HepG2 (cell line): ENCODE data around the gene EFS. TPM values are rescaled to one million over a fixed set of nuclear protein-coding genes. Genes with fewer than 3 reads are reported as not detected.

Experiments used
- ATF7 ChIP-seq, 2 experiments: fragments of 450-650 bp in 1 of 2; sonication (generic) in 1 of 2; formaldehyde crosslinking in 1 of 2; IDR thresholded peaks; 2 replicates each; pipeline versions ENCODE4 v1.4.0 to v1.6.1; 2016 to 2020; ENCODE audit warnings: antibody characterized with exemption in 1 of 2, mild to moderate bottlenecking in 1 of 2, missing genetic modification reagents in 1 of 2
- FOXO1 ChIP-seq: sonication (generic); formaldehyde crosslinking; IDR thresholded peaks from 2 replicates; pipeline ENCODE4 v1.4.0; 2020; ENCODE audit warnings: missing genetic modification reagents
- HMG20A ChIP-seq: IDR thresholded peaks from 2 replicates; pipeline ENCODE4 v1.6.1; 2016; ENCODE audit warnings: borderline replicate concordance
- NFKB2 ChIP-seq: sonication (generic); formaldehyde crosslinking; IDR thresholded peaks from 2 replicates; pipeline ENCODE4 v1.4.0; 2020; ENCODE audit warnings: missing genetic modification reagents, borderline replicate concordance
- SRSF4 ChIP-seq: fragments of 200-400 bp; formaldehyde crosslinking; IDR thresholded peaks from one replicate; pipeline ENCODE4 v1.6.1; 2018; ENCODE audit warnings: mild to moderate bottlenecking, low read depth, low read length, moderate library complexity; ENCODE audit not compliant: poor library complexity, severe bottlenecking
- ZFP36L1 ChIP-seq: sonication (generic); formaldehyde crosslinking; IDR thresholded peaks from 2 replicates; pipeline ENCODE4 v1.8.0; 2022; ENCODE audit warnings: mild to moderate bottlenecking, missing genetic modification reagents, moderate library complexity
- ZNF121 ChIP-seq: sonication (generic); formaldehyde crosslinking; IDR thresholded peaks from 2 replicates; pipeline ENCODE4 v1.5.0; 2020; ENCODE audit warnings: mild to moderate bottlenecking, missing genetic modification reagents
- ZNF136 ChIP-seq: sonication (generic); formaldehyde crosslinking; IDR thresholded peaks from 2 replicates; pipeline ENCODE4 v1.8.1; 2022; ENCODE audit warnings: low read depth, mild to moderate bottlenecking, moderate library complexity, missing genetic modification reagents
- ZNF232 ChIP-seq: sonication (generic); formaldehyde crosslinking; IDR thresholded peaks from 2 replicates; pipeline ENCODE4 v1.4.0; 2020; ENCODE audit warnings: missing genetic modification reagents, borderline replicate concordance
- ZNF264 ChIP-seq: sonication (generic); formaldehyde crosslinking; IDR thresholded peaks from 2 replicates; pipeline ENCODE4 v1.4.0; 2020; ENCODE audit warnings: missing genetic modification reagents
- ZNF274 ChIP-seq: sonication (generic); formaldehyde crosslinking; IDR thresholded peaks from 2 replicates; pipeline ENCODE4 v1.5.1; 2020; ENCODE audit warnings: mild to moderate bottlenecking, missing genetic modification reagents
- ZNF552 ChIP-seq: sonication (generic); formaldehyde crosslinking; IDR thresholded peaks from 2 replicates; pipeline ENCODE4 v1.9.0; 2022; ENCODE audit warnings: missing genetic modification reagents, mild to moderate bottlenecking, borderline replicate concordance
- polyA plus RNA-seq, 8 experiments: library from polyadenylated mRNA; depleted of rRNA in 3 of 8; stranded (reverse) in 7 of 8; unstranded in 1 of 8; fragments of >200 nt; fragmentation: Illumina TruSeq in 4 of 8; extraction: Trizol in 4 of 8; gene quantifications; 2 replicates each; pipeline versions ENCODE4 v1.2.1 to v1.2.3, GENCODE V29; 2011 to 2016; ENCODE audit warnings: low read depth in 4 of 8, missing spikeins in 1 of 8, mixed read lengths in 1 of 8; ENCODE audit not compliant: insufficient read depth in 1 of 8
- total RNA-seq, 5 experiments: library from RNA; depleted of rRNA; stranded (reverse); fragments of >200 nt; fragmentation: Illumina TruSeq; extraction: Trizol; gene quantifications; 2 replicates each; pipeline ENCODE4 v1.2.3, GENCODE V29; 2016; ENCODE audit warnings: low read depth in 1 of 5
- TF ChIP-seq, protein P1 (sequence below): IDR thresholded peaks from 2 replicates; pipeline ENCODE4 v1.6.1; 2016; ENCODE audit warnings: low read depth
- TF ChIP-seq, protein P2 (sequence below): sonication (generic); formaldehyde crosslinking; IDR thresholded peaks from 2 replicates; pipeline ENCODE4 v1.5.0; 2020; ENCODE audit warnings: missing genetic modification reagents
- TF ChIP-seq, protein P3 (sequence below): sonication (generic); formaldehyde crosslinking; IDR thresholded peaks from 2 replicates; pipeline ENCODE4 v1.5.1; 2020; ENCODE audit warnings: missing genetic modification reagents, mild to moderate bottlenecking, borderline replicate concordance
- TF ChIP-seq, protein P4 (sequence below): IDR thresholded peaks from 2 replicates; pipeline ENCODE4 v1.6.1; 2018; ENCODE audit warnings: missing genetic modification reagents
- TF ChIP-seq, protein P5 (sequence below): sonication (generic); formaldehyde crosslinking; IDR thresholded peaks from 2 replicates; pipeline ENCODE4 v1.4.0; 2020; ENCODE audit warnings: missing genetic modification reagents, borderline replicate concordance
- TF ChIP-seq, protein P6 (sequence below): sonication (generic); formaldehyde crosslinking; IDR thresholded peaks from 2 replicates; pipeline ENCODE4 v1.5.1; 2020; ENCODE audit warnings: missing genetic modification reagents, mild to moderate bottlenecking, borderline replicate concordance

The EFS gene
- total and polyA plus RNA-seq, 2 of the 13 experiments (the other 11 are each of a cell fraction or from before 2014, with no cell fraction given) = not detected

DNA sequence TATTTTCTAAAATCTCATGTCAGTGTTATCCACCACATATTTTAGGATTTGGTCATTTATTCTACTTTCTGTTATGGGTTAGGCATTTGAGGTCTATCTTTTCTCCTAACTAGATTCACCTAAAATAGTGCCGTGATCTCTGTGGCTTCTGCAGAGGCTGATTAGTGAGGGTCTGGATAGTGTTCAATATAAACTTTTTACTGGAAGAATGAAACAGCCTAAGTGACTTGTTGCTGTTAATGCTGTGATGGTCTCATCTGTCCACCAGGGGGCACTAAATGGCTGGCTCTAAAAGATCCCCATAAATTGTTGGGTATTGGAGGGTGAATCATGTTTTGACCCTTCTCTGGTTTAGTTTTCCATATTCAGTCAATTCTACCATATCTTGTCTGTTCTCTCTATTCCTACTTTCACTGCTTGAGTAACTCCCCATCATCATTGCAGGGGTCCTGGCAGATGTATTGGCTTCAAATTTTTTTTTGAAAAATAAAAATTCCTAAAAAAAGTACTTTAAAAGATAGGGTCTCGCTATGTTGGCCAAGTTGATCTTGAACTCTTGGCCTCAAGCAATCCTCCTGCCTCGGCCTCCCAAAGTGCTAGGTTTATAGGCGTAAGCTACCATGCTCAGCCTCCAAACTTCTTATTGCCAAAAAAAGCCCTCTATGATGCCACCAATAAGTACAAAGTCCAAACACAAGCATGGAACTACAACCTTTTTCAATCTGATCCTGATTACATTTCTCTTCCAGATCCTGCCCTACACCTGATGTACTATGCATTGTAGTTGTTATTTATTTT lies 36.8 kb downstream of the EFS start (continued):
- TF ChIP-seq ZNF232 (CRISPR knock-in tag) = no peak
- TF ChIP-seq, protein P1, sequence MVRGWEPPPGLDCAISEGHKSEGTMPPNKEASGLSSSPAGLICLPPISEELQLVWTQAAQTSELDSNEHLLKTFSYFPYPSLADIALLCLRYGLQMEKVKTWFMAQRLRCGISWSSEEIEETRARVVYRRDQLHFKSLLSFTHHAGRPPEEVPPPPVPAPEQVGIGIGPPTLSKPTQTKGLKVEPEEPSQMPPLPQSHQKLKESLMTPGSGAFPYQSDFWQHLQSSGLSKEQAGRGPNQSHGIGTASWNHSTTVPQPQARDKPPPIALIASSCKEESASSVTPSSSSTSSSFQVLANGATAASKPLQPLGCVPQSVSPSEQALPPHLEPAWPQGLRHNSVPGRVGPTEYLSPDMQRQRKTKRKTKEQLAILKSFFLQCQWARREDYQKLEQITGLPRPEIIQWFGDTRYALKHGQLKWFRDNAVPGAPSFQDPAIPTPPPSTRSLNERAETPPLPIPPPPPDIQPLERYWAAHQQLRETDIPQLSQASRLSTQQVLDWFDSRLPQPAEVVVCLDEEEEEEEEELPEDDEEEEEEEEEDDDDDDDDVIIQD (CRISPR knock-in tag) = no peak
- 0 out of 2 replicates have a peak, but pooled peaks have one; percentile 37 for TF ChIP-seq ZNF121
- TF ChIP-seq ZNF136 = peak; percentile 87; the same call in 1 of the 2 replicates
- TF ChIP-seq ZNF274 (CRISPR knock-in tag) = peak; percentile 40; the same call in 1 of the 2 replicates
- TF ChIP-seq, protein P2, sequence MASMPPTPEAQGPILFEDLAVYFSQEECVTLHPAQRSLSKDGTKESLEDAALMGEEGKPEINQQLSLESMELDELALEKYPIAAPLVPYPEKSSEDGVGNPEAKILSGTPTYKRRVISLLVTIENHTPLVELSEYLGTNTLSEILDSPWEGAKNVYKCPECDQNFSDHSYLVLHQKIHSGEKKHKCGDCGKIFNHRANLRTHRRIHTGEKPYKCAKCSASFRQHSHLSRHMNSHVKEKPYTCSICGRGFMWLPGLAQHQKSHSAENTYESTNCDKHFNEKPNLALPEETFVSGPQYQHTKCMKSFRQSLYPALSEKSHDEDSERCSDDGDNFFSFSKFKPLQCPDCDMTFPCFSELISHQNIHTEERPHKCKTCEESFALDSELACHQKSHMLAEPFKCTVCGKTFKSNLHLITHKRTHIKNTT (CRISPR knock-in tag) = no peak
- TF ChIP-seq FOXO1 (CRISPR knock-in tag) = no peak
- TF ChIP-seq HMG20A = 0 out of 2 replicates have a peak, but pooled peaks have one; percentile 12
- no peak for TF ChIP-seq ZFP36L1 (CRISPR knock-in tag)
- TF ChIP-seq, protein P3, sequence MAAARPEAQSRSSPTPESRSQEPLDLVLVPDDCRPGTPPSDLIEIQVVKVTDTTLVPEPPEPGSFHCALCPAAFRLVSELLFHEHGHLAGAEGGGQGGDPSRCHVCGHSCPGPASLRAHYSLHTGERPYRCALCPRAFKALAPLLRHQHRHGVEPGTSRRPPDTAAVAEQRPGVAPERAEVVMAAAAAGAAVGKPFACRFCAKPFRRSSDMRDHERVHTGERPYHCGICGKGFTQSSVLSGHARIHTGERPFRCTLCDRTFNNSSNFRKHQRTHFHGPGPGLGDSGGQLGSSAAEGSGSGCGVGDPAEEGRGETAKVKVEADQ = peak; percentile 62; the same call in 1 of the 2 replicates
- TF ChIP-seq, protein P4, sequence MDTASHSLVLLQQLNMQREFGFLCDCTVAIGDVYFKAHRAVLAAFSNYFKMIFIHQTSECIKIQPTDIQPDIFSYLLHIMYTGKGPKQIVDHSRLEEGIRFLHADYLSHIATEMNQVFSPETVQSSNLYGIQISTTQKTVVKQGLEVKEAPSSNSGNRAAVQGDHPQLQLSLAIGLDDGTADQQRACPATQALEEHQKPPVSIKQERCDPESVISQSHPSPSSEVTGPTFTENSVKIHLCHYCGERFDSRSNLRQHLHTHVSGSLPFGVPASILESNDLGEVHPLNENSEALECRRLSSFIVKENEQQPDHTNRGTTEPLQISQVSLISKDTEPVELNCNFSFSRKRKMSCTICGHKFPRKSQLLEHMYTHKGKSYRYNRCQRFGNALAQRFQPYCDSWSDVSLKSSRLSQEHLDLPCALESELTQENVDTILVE (CRISPR knock-in tag) = peak; percentile 33; the same call in 1 of the 2 replicates
- TF ChIP-seq, protein P5, sequence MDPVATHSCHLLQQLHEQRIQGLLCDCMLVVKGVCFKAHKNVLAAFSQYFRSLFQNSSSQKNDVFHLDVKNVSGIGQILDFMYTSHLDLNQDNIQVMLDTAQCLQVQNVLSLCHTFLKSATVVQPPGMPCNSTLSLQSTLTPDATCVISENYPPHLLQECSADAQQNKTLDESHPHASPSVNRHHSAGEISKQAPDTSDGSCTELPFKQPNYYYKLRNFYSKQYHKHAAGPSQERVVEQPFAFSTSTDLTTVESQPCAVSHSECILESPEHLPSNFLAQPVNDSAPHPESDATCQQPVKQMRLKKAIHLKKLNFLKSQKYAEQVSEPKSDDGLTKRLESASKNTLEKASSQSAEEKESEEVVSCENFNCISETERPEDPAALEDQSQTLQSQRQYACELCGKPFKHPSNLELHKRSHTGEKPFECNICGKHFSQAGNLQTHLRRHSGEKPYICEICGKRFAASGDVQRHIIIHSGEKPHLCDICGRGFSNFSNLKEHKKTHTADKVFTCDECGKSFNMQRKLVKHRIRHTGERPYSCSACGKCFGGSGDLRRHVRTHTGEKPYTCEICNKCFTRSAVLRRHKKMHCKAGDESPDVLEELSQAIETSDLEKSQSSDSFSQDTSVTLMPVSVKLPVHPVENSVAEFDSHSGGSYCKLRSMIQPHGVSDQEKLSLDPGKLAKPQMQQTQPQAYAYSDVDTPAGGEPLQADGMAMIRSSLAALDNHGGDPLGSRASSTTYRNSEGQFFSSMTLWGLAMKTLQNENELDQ (CRISPR knock-in tag) = peak; percentile 41; the same call in 1 of the 2 replicates
- no peak for TF ChIP-seq SRSF4
- TF ChIP-seq ATF7 (IDR thresholded peaks at IDR 0.05) = no peak
- TF ChIP-seq ATF7 (CRISPR knock-in tag; IDR thresholded peaks at IDR 0.05) = no peak
- TF ChIP-seq, protein P6, sequence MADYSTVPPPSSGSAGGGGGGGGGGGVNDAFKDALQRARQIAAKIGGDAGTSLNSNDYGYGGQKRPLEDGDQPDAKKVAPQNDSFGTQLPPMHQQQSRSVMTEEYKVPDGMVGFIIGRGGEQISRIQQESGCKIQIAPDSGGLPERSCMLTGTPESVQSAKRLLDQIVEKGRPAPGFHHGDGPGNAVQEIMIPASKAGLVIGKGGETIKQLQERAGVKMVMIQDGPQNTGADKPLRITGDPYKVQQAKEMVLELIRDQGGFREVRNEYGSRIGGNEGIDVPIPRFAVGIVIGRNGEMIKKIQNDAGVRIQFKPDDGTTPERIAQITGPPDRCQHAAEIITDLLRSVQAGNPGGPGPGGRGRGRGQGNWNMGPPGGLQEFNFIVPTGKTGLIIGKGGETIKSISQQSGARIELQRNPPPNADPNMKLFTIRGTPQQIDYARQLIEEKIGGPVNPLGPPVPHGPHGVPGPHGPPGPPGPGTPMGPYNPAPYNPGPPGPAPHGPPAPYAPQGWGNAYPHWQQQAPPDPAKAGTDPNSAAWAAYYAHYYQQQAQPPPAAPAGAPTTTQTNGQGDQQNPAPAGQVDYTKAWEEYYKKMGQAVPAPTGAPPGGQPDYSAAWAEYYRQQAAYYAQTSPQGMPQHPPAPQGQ (CRISPR knock-in tag) = 0 out of 2 replicates have a peak, but pooled peaks have one; percentile 82
- TF ChIP-seq ZNF552 (CRISPR knock-in tag) = no peak
- TF ChIP-seq ZNF264 (CRISPR knock-in tag) = 0 out of 2 replicates have a peak, but pooled peaks have one; percentile 27
- TF ChIP-seq NFKB2 (CRISPR knock-in tag) = no peak
